IgD-negative memory B cell (primary cell): ENCODE results near the gene METTL15. TPM values are rescaled to one million over a fixed set of nuclear protein-coding genes. Genes with fewer than 3 reads are reported as not detected.
A peak's percentile ranks its signal among the peaks of the same experiment; 100 is the strongest.
"Not testable (repeated sequence)": the region's sequence is repeated elsewhere in the genome, so short reads cannot be mapped to it uniquely, and the experiment has no call there.

Experiments used
- H3K27ac Mint-ChIP-seq, 3 donors: one replicate each; pipeline ENCODE4 v1.8.0; 2020 to 2022; ENCODE audit warnings: mild to moderate bottlenecking in 3 of 3, mixed read lengths in 3 of 3, moderate library complexity in 1 of 3
- H3K27me3 Mint-ChIP-seq: one replicate; pipeline ENCODE4 v1.8.0; 2021; ENCODE audit warnings: mixed read lengths
- H3K36me3 Mint-ChIP-seq: one replicate; pipeline ENCODE4 v1.8.0; 2020; ENCODE audit warnings: mild to moderate bottlenecking, mixed read lengths
- H3K4me1 Mint-ChIP-seq, 3 donors: one replicate each; pipeline ENCODE4 v1.8.0; 2020 to 2022; ENCODE audit warnings: mixed read lengths in 3 of 3, mild to moderate bottlenecking in 1 of 3
- H3K4me3 Mint-ChIP-seq, 4 donors: one replicate each; pipeline ENCODE4 v1.8.0; 2020 to 2022; ENCODE audit warnings: mild to moderate bottlenecking in 4 of 4, mixed read lengths in 4 of 4, moderate library complexity in 3 of 4
- H3K9me3 Mint-ChIP-seq, 3 donors: one replicate each; pipeline ENCODE4 v1.8.0; 2020 to 2021; ENCODE audit warnings: mixed read lengths in 3 of 3, mild to moderate bottlenecking in 1 of 3
- polyA plus RNA-seq: library from polyadenylated mRNA; unstranded; fragments of 300-500 nt; fragmentation: Illumina TruSeq; gene quantifications from one replicate; pipeline ENCODE4 v1.2.3, GENCODE V29; 2021

Gene METTL15
- polyA plus RNA-seq = 4.8 TPM

- H3K36me3 Mint-ChIP-seq = no peaks in the 10 kb centered on the region
- peak within 1 kb of the TSS; percentile 94 to 99 (median 99) for H3K27ac Mint-ChIP-seq
- H3K9me3 Mint-ChIP-seq = no peaks in the 10 kb centered on the region
- peaks cover 40 to 50% (median 49%) of the 10 kb centered on the region in 3 donors for H3K4me1 Mint-ChIP-seq
- H3K4me3 Mint-ChIP-seq = peak within 1 kb of the TSS; percentile 91 to 99 (median 97)
- no peaks in the 10 kb centered on the region for H3K27me3 Mint-ChIP-seq
These were observed at the start of gene METTL15, which contains the start of gene KIF18A for GRCh38 chr11:28107750-28108618. TSS of gene METTL15 (plus strand) at chr11:28108388. CDS start at chr11:28113335, 4,947 bp downstream. TSS of gene KIF18A (minus strand) at chr11:28108156. CDS start at chr11:28097947, 10,209 bp downstream.

- Mint-ChIP-seq H3K27ac (no peak overlapping the region), H3K27me3 (no peaks in the 10 kb centered on the region), H3K9me3 (no peaks in the 10 kb centered on the region), H3K4me3 (no peak overlapping the region), H3K4me1 (peaks cover 0 to 1% (median 0%) of the 10 kb centered on the region in 3 donors), H3K36me3 (peaks cover 12% of the 10 kb centered on the region)
These were observed 36.9 kb upstream of the METTL15 start for GRCh38 chr11:28071305-28071704.

DNA sequence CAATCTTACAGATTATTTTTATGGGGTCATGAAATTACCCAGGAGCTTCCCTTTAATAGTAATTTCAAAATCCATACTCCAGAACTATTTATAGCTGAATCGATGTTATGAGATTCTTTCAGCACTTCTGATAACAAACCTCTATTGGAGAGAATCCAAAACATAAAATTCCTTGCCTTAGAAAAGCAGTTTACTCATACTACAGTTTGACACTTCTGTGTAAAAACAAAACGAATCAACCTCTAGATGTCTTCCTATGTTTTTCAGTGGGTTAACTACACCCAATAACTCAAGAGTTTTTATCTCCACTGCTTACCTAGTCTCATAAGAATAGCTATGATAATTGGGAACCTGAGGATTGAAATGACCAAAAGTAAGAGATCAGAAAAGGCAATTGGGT lies 35.9 kb upstream of the METTL15 start:
- Mint-ChIP-seq H3K4me3 (no peak overlapping the region), H3K27ac (no peak overlapping the region), H3K27me3 (no peaks in the 10 kb centered on the region), H3K9me3 (no peaks in the 10 kb centered on the region), H3K4me1 (peaks cover 0 to 1% (median 0%) of the 10 kb centered on the region in 3 donors), H3K36me3 (peaks cover 12% of the 10 kb centered on the region)

DNA sequence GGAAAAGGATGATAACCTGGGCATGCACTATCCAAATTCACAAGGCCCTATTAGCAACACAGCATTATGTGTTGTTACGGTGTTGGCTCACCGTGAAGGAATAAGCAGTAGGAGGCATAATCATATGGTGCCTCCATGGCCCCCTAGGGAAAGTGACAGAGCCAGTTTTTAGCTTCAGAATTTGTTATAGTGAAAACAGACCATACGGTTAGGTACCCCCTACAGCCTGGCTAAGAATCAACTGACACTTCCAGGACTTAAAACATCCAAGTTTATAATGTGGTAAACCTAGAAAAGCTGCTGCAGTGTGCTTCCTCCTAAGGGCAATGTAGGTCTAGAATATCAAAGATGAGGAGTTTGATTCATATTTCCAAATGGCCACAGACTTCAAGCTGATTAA lies 30.7 kb upstream of the METTL15 start:
- Mint-ChIP-seq H3K4me1 (peaks cover 0 to 1% (median 0%) of the 10 kb centered on the region in 3 donors), H3K27ac (no peak overlapping the region), H3K27me3 (no peaks in the 10 kb centered on the region), H3K36me3 (peaks cover 2% of the 10 kb centered on the region), H3K4me3 (no peak overlapping the region), H3K9me3 (no peaks in the 10 kb centered on the region)

DNA sequence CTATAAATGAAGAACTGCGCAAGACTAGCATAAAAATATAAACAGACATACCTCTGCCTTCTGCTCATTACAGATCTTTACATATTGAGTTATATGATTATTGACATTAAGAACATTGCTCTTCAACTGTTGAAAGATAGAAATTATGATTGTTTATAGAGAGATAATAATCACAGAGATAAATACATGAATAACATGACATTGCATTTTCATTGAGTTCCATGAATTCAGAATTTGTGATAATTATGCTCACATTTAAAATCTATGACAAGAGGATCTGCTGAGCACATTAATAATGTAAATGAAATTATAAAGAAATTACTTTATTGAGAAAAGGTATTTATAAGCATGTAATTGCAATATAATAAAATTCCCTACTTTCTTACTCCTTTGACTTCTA lies 25.1 kb upstream of the METTL15 start:
- Mint-ChIP-seq H3K27ac (no peak overlapping the region), H3K27me3 (no peaks in the 10 kb centered on the region), H3K4me1 (no peaks in the 10 kb centered on the region), H3K36me3 (no peaks in the 10 kb centered on the region), H3K9me3 (peaks cover 0 to 4% (median 0%) of the 10 kb centered on the region in 3 donors), H3K4me3 (no peak overlapping the region)

DNA sequence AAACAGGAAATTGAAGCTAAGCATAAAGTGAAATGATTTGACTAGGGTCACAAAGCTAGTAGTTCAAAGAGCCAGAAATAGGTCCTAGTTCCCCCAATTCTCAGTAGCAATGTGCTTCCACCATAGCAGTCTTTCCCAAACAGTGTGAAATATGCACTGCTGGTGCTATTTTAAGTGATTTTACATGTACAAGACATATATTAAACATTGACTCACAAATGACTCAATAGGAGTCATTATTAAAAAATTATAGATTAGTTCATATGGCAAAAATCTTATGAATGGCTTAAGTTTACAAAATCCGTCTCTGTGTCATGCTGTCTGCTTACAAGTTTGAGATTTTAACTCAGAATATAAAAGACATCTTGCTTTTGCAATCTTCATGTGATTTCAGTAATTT lies 21.6 kb upstream of the METTL15 start:
- H3K27me3 Mint-ChIP-seq = no peaks in the 10 kb centered on the region
- no peak overlapping the region for H3K27ac Mint-ChIP-seq
- no peaks in the 10 kb centered on the region for H3K4me1 Mint-ChIP-seq
- H3K36me3 Mint-ChIP-seq = no peaks in the 10 kb centered on the region
- H3K9me3 Mint-ChIP-seq = peaks cover 0 to 4% (median 0%) of the 10 kb centered on the region in 3 donors
- H3K4me3 Mint-ChIP-seq = no peak overlapping the region

DNA sequence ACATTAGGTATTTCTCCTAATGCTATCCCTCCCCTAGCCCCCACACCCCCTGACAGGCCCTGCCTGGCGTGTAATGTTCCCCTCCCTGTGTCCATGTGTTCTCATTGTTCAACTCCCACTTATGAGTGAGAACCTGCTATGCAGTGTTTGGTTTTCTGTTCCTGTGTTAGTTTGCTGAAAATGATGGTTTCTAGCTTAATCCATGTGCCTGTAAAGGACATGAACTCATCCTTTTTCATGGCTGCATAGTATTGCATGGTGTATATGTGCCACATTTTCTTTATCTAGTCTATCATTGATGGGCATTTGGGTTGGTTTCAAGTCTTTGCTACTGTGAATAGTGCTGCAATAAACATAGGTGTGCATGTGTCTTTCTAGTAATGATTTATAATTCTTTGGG lies 21.0 kb upstream of the METTL15 start:
- H3K9me3 Mint-ChIP-seq, H3K36me3 Mint-ChIP-seq, H3K4me1 Mint-ChIP-seq, H3K4me3 Mint-ChIP-seq, H3K27me3 Mint-ChIP-seq, H3K27ac Mint-ChIP-seq: not testable (repeated sequence)

DNA sequence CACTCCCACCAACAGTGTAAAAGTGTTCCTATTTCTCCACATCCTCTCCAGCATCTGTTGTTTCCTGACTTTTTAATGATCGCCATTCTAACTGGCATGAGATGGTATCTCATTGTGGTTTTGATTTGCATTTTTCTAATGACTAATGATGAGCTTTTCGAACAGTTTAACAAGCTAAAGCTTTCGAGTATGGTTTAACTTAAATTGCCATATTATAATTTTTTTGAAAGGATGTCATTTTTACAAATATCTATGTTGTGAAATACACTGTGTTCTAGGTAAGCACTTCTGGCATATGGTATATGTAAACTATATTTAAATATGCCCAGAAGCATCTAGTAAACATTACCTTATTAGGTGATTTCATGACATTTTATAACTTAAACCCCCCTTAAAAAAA lies 20.5 kb upstream of the METTL15 start:
- H3K27me3 Mint-ChIP-seq, H3K27ac Mint-ChIP-seq, H3K36me3 Mint-ChIP-seq, H3K4me1 Mint-ChIP-seq, H3K4me3 Mint-ChIP-seq, H3K9me3 Mint-ChIP-seq: not testable (repeated sequence)

DNA sequence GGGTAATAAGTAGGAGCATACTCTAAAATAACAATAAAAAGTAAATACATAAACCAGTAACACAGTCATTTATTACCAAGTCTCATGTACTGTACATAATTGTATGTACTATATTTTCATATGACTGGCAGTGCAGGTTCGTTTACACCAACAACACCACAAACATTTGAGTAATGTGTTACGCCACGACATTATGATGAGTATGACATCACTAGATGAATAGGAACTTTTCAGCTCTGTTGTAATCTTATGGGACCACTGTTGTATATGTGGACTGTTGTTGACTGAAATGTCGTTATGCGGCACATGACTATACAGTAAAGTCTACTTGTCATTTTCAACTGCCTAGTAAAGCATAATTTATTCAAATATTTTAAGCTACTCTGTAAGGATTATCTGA lies 18.8 kb upstream of the METTL15 start:
- H3K9me3 Mint-ChIP-seq = peaks cover 0 to 4% (median 0%) of the 10 kb centered on the region in 3 donors
- H3K36me3 Mint-ChIP-seq = peaks cover 3% of the 10 kb centered on the region
- H3K27me3 Mint-ChIP-seq = no peaks in the 10 kb centered on the region
- no peak overlapping the region for H3K4me3 Mint-ChIP-seq
- H3K4me1 Mint-ChIP-seq = no peaks in the 10 kb centered on the region
- H3K27ac Mint-ChIP-seq = no peak overlapping the region

DNA sequence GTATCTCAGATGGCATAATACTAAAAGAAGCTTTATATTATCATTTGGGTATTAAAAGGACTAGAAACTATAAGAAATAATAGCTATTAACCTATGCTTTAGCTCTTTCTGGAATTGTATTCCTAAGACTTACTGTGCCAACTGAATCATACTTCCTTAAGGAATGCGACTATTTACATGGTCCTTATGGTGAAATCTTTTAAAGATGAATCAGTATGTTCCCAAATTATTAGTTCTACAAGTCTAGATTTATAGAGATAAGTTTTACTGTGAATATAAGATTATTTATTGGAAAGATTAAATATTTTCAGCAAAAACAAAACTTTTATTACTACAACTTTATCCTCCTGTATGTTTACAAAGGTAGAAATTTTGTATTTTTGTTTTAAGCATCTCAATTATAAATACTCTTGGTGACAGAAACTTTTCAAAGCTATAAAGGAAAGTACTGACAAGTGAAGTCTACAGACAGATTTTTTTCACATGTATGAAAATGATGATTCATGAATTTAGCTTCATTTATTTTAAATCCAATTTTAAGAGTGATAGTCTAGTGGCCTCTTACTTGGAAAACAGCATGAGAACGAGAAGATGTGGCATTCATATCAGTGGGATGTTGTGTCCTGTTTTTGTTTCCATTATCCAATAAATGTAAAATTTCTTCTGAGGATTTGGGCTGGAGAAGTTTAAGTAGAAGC lies 18.0 kb upstream of the METTL15 start:
- H3K9me3 Mint-ChIP-seq = peaks cover 0 to 4% (median 0%) of the 10 kb centered on the region in 3 donors
- H3K27ac Mint-ChIP-seq = no peak overlapping the region
- H3K27me3 Mint-ChIP-seq = no peaks in the 10 kb centered on the region
- H3K4me1 Mint-ChIP-seq = no peaks in the 10 kb centered on the region
- no peak overlapping the region for H3K4me3 Mint-ChIP-seq
- H3K36me3 Mint-ChIP-seq = peaks cover 3% of the 10 kb centered on the region

GRCh38 chr11:28092786-28093185 lies 15.4 kb upstream of the METTL15 start:
- H3K36me3 Mint-ChIP-seq = peaks cover 6% of the 10 kb centered on the region
- H3K27me3 Mint-ChIP-seq = no peaks in the 10 kb centered on the region
- peaks cover 0 to 3% (median 0%) of the 10 kb centered on the region in 3 donors for H3K4me1 Mint-ChIP-seq
- no peak overlapping the region for H3K27ac Mint-ChIP-seq
- H3K4me3 Mint-ChIP-seq = no peak overlapping the region
- no peaks in the 10 kb centered on the region for H3K9me3 Mint-ChIP-seq

DNA sequence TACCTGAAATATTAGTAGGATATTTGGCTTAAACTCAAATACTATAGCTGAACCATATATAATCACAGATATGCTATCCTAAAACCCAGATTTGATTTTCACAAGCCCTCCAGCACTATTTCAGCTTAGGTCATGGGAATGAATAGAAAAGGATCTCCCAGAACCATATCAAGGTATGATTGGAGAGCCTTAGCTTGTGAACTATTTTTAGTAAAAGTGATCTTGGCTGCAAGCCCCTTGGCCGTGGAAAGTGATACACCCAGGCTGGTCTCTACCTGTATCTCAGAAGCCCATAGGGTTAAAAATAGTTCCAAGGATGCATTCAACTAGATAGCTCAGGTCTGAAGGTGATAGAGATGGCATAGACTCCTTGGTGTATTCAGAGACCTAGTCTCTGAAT lies 9.9 kb upstream of the METTL15 start:
- peaks cover 10% of the 10 kb centered on the region for H3K36me3 Mint-ChIP-seq
- no peaks in the 10 kb centered on the region for H3K27me3 Mint-ChIP-seq
- peaks cover 0 to 2% (median 0%) of the 10 kb centered on the region in 3 donors for H3K9me3 Mint-ChIP-seq
- H3K27ac Mint-ChIP-seq = no peak overlapping the region
- H3K4me3 Mint-ChIP-seq = no peak overlapping the region
- peaks cover 0 to 3% (median 2%) of the 10 kb centered on the region in 3 donors for H3K4me1 Mint-ChIP-seq

DNA sequence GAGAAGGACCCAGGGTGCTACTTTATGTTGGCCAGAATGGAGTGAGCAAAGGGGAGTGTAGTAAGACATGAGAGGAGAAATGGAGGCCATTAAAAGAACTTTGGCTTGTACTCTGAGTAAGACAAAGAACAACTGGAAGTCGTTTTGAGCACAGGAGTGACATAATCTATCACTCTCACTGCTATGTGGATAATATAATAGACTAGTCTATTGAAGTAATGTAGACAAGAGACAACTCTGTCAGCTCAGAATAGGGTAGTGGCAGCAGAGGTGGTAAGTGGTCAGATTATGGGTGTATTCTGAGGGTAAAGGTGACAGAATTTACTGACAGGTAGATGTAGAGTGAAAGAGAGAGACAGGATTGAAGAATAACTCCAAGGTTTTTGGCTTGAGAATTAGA lies 8.5 kb upstream of the METTL15 start:
- Mint-ChIP-seq H3K27ac (no peak overlapping the region), H3K9me3 (peaks cover 0 to 2% (median 0%) of the 10 kb centered on the region in 3 donors), H3K4me3 (no peak overlapping the region), H3K4me1 (peaks cover 0 to 3% (median 2%) of the 10 kb centered on the region in 3 donors), H3K27me3 (no peaks in the 10 kb centered on the region), H3K36me3 (peaks cover 10% of the 10 kb centered on the region)

DNA sequence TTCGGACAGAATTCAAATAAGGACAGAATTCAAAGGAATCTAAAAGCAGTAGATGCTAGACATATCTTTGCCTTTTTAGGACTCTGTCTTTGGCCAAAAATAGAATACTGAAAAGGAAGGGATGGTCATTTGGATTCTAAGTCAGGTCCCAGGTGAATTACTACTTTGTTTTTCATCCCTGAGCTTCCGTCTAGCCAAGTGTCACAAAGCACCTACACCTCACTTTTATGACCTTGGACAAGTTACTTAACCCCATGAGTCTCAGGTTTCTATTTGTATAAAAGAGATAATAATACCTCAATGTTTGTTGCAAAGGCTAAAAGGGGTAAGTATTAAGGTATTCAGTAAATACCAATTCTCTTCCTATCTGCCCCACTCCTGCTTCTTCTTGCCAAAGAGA lies 7.5 kb upstream of the METTL15 start:
- Mint-ChIP-seq H3K27ac (no peak overlapping the region), H3K4me3 (no peak overlapping the region), H3K9me3 (peaks cover 0 to 2% (median 0%) of the 10 kb centered on the region in 3 donors), H3K4me1 (peaks cover 0 to 3% (median 2%) of the 10 kb centered on the region in 3 donors), H3K36me3 (peaks cover 10% of the 10 kb centered on the region), H3K27me3 (no peaks in the 10 kb centered on the region)

GRCh38 chr11:28102300-28102699 lies 5.9 kb upstream of the METTL15 start:
- H3K4me3 Mint-ChIP-seq, H3K4me1 Mint-ChIP-seq, H3K27me3 Mint-ChIP-seq, H3K9me3 Mint-ChIP-seq, H3K36me3 Mint-ChIP-seq, H3K27ac Mint-ChIP-seq: not testable (repeated sequence)
